HG03108 (cell line): ENCODE data around the gene ZNF195.
"Not testable (repeated sequence)": the region's sequence is repeated elsewhere in the genome, so short reads cannot be mapped to it uniquely, and the experiment has no call there.

ENCODE experiments used
- ATAC-seq: cut with Tn5 transposase; IDR thresholded peaks from one replicate; pipeline ENCODE4 v1.9.1; 2021; ENCODE audit warnings: moderate library complexity; ENCODE audit not compliant: unreplicated experiment

ZNF195 gene

DNA sequence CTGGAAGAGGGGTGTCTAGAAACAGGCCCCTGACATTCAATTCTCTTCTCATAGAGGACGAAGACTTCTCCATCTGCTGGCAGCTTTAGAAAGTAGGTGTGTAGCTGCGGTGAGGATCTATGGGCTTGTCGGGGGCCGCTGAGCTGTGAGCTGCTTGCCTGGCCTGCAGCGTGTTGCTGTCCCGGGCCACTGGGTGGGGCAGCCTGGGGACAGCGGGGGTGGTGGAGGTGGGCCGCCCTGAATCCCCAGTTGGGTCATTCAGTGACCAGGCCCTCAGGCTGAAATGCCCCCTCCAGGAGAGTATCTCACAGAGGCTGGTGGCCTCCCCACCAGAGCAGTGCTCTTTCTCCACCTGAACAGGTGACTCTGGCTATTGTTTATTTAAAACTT, 23.9 kb upstream of the ZNF195 start:
- not testable (repeated sequence) for ATAC-seq

GRCh38 chr11:3402181-3402860, 23.4 kb upstream of the ZNF195 start:
- ATAC-seq = not testable (repeated sequence)

DNA sequence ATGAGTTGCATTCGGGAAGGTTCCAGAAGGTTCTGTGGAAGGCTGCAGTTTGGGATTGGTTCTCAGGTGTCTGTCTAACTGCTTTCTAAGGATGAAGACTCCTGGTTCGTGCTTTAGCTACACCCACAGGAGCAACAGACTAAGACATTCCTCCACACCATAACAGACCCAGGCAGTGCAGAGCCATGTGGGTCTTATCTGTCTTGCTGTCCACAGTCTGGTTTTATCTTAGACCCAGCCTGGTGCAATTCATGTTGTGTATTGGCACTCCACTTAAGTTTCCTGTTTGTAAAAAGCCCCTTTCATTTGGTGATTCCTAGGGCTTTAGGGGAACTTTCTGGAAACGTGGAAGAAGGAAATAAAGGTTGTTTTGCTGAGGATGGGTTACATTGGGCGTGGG, 22.1 kb upstream of the ZNF195 start:
- not testable (repeated sequence) for ATAC-seq

- ATAC-seq = not testable (repeated sequence)
Observed at GRCh38 chr11:3398509-3398908, 19.6 kb upstream of the ZNF195 start.

- ATAC-seq = not testable (repeated sequence)
Observed at GRCh38 chr11:3398106-3398505, 19.2 kb upstream of the ZNF195 start.

DNA sequence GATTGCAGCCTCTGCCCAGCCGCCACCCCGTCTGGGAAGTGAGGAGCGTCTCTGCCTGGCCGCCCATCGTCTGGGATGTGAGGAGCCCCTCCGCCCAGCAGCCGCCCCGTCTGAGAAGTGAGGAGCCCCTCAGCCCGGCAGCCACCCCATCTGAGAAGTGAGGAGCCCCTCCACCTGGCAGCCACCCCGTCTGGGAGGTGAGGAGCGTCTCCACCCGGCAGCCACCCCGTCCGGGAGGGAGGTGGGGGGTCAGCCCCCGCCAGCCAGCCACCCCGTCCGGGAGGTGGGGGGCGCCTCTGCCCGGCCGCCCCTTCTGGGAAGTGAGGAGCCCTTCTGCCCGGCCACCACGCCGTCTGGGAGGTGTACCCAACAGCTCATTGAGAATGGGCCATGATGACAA, 18.3 kb upstream of the ZNF195 start:
- not testable (repeated sequence) for ATAC-seq

GRCh38 chr11:3395468-3395867, 16.5 kb upstream of the ZNF195 start:
- not testable (repeated sequence) for ATAC-seq

DNA sequence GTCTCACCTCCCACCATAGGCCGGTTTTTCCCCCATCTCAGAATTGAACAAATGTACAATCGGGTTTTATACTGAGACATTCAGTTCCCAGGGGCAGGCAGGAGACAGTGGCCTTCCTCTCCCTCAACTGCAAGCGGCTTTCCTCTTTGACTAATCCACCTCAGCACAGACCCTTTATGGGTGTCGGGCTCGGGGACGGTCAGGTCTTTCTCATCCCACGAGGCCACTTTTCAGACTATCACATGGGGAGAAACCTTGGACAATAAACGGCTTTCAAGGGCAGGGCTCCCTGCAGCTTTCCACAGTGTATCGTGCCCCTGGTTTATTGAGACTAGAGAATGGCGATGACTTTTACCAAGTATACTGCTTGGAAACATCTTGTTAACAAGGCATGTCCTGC, 16.0 kb upstream of the ZNF195 start:
- ATAC-seq = not testable (repeated sequence)

- ATAC-seq = not testable (repeated sequence)
Observed at GRCh38 chr11:3393450-3393849, 14.5 kb upstream of the ZNF195 start.

DNA sequence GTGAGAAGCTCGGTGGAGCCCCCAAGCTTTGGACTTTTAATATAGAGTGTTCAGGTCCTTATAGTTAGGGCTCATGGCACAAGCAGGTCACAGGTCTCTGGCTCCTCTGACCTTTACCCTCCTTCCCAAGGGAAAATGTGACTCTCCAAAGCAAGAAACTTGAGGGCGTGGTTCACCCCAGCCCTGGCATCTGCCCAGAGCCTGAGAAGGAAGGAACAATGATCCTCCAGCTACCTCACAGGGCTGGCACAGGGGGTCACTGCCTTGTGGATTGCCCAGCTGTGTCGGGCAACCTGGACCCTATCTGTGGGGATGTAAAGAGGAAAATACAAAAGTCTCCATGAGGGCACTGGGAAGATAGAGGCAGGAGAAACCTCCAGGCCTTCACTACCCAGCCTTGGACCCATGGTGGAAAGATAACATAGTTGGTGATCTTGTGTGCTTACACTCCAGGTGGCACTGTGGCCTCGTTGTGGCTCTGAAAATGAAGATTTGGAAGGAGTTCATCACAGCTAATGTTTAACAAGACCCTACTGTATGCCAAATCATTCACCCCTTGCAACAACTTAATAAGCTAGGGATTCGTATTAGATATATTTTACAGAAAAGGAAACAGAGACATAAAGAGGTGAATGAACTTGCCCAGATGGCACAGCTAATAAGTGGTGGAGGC, 3.8 kb upstream of the ZNF195 start:
- no peak for ATAC-seq

- ATAC-seq = no peak
Observed at GRCh38 chr11:3381794-3382193, 2.8 kb upstream of the ZNF195 start.

DNA sequence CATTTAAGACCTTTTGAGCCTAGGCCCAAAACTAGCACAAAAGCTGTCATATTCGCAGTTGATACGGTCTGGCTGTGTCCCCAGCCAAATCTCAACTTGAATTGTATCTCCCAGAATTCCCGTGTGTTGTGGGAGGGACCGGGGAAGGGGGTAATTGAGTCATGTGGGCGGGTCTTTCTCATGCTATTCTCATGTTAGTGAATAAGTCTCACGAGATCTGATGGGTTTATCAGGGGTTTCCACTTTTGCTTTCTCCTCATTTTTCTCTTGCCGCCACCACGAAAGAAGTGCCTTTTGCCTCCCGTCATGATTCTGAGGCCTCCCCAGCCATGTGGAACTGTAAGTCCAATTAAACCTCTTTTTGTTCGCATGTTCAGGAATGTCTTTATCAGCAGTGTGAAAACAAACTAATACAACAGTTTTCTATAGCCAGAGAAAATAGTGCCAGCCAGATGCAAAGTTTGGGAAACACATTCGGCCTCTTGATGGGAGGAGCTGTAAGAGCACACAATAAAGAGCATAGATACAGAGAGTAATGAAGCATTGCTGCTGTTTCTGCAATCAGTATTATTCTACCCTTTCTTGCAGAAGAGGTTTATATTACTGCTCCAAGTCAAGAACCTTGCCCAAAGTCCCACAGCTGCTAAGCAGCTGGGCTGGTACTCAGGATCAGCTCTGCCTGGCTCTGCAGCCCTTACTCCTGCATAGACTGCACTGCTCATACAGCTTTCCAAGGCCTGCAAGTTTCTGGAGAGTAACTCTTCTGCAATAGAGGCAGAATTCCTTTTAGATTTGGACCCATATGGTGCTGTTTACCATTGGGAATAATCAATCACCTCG, 2.0 kb upstream of the ZNF195 start:
- no peak for ATAC-seq

DNA sequence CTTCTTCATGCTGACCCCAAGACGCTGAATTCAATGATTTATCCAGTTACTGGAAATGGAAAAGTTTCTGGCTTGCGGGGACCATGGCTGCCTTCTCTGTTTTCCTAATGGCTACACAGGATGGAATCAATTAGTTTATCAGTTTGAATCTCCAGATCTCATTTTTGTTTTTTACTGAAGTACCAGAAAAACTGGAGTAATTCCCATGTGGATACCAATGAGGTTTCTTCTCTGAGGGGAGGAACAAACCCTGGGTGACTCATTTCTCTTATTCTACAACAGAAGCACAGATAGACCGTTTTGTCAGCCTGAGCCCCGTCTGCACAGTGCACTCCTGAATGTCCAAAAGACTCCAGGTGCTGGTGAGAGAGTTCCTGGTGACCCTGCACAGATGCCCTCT, 3.4 kb downstream of the ZNF195 start:
- no peak for ATAC-seq

DNA sequence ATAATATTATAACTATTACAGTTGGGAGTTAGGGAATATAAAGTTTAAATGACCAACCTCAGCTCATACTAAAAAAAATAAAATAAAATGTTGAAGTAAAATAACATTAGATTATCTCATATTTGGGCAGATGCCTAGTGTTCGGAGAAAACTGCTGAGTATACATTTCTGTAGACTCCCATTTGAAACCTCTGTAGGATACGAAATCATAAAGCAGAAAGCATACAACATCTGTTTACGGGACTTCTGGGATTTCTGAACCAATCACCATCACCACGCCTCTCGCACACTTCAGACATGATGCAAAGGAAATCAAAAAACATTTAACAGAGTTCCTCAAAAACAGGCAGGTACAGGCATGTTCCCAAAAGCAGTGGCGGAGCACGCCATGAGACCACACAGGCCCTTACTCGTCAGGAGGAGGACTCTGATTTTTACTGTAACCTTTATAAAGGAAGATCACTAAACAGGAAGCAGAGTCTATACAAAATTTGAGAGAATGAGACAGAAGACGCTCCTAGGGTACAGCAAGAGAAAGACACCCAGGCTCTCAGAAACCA, 8.6 kb downstream of the ZNF195 start:
- no peak for ATAC-seq

DNA sequence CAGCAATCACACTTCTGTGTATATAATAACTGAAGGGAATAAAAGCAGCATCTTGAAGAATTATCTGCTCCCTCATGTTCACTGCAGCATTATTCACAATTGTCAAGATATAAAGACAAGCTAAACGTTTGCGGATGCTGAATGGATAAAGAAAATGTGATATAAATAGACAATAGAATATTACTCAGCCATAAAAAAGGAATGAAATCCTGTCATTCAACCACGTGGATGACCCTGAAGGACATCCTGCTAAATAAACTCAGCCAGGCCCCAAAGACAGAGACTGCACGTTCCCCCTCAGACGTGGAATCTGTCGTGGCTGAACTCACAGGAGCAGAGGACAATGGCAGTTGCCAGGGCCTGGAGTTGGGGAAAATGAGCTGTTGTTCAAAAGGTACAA, 9.6 kb downstream of the ZNF195 start:
- no peak for ATAC-seq

- ATAC-seq = no peak
Observed at GRCh38 chr11:3368199-3368598, 10.7 kb downstream of the ZNF195 start.

DNA sequence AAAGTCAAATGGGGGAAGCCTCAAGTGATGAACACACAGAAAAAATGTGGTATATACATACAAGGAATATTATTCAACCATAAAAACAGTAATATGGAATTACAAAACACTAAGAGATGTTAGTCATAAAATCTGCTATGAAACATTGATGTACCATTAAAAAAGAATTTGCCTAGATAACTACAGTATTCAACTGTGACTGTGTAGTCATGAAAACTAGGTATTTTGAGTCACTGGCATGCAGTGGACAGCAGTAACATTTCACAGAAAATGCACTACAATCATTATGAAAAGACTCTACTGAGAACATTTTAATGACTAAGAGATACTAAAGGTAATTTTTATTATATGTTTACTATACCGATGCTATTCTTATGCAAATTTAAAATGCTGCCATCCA, 11.7 kb downstream of the ZNF195 start:
- no peak for ATAC-seq

DNA sequence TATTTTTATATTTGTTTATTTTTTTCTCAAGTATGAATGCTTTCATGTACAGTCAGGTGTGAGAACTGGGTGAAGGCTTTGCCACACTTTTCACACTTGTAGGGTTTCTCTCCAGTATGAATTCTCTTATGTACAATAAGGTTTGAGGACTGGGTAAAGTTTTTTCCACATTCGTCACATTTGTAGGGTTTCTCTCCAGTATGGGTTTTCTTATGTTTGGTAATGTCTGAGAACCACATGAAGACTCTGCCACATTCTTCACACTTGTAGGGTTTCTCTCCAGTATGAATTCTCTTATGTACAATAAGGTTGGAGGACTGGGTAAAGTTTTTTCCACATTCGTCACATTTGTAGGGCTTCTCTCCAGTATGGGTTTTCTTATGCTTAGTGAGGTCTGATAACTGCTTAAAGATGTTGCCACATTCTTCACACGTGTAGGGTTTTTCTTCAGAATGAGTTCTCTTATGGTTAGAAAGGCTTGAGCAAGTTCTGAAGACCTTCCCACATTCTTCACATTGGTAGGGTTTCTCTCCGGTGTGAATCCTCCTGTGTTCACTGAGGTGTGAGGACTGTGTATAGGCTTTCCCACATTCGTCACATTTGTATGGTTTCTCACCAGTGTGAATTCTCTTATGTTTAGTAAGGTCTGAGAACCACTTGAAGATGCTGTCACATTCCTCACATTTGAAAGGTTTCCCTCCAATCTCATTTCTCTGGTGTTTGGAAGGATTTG, 19.7 kb downstream of the ZNF195 start:
- no peak for ATAC-seq

DNA sequence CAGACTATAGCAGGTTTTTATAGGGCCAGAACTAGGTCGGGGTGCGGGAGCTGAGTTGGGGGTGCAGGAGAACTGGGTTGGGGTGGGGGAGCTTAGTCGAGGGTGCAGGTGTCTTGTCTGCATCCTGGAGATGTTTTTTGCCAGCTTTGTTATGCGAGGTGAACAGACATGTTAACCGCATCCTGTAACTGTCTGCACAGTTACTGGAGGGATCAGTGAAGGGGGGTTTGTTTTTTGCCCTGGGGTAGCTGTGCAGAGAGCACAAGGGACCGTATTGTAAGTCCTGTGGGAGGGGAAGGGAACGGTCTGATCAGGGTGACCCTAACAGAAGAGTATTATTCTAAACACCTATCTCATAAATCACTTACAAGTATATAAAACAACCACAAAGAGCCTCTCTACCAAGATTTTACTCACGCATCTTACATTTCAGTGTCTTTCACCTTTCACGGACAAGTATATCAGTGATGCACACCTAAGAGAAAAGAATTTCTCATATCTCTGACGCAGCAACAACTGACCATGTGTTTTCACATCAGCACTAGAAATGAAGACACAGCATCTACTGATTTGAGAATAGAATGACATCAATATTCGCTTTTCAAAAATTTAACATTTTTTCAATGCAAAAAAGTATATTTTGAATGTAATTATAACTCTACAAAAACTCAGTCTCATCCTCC, 20.8 kb downstream of the ZNF195 start:
- no peak for ATAC-seq

- ATAC-seq = no peak
Observed at GRCh38 chr11:3357302-3357701, 21.6 kb downstream of the ZNF195 start.
